Measurements from ENCODE around the gene MPHOSPH8.
"Not testable (repeated sequence)": the region's sequence is repeated elsewhere in the genome, so short reads cannot be mapped to it uniquely, and the experiment has no call there.

MPHOSPH8 gene

DNA sequence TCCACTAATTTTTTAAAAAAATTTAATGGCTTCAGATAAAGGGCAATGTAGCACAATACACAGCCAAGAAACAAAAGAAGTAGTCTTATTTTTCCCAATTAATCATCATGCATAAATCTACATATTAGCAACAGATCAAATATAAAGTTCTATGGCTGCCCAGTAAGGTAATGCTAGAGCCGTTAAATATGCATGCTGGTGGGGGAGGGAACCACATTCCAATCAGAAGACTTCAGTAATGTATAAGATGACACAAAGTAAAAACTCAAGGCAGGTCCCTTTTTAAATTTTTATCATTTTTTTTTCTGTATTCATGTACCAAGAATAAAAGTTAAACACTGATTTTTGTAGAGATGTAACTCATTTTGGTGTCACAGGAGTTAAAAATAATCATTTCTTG lies 62.0 kb downstream of the MPHOSPH8 start:
- DNase-seq, result no peak

- DNase-seq, result no peak
Observed at GRCh38 chr13:19695829-19696228, 62.4 kb downstream of the MPHOSPH8 start.

GRCh38 chr13:19700963-19701362 lies 67.5 kb downstream of the MPHOSPH8 start:
- DNase-seq, result not testable (repeated sequence)

GRCh38 chr13:19701619-19702018 lies 68.2 kb downstream of the MPHOSPH8 start:
- not testable (repeated sequence) for DNase-seq

DNA sequence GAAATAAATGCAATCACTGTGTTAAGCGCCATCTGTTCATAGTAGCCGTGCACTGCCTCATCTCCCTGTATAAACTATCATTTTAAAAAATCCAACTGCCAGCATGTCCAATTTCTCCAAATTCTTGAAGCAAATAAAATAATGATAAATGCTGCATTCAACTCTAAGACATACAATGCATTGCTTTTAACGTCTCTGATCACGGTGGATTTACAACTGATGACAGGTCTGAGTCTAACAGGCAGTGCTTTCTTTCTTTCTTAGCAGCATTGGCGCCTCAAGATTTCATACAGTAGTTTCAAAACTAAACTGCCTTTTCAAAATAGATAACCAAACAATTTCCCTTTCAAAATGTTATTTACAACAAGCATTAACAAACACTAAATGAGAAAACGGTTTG lies 70.8 kb downstream of the MPHOSPH8 start:
- not testable (repeated sequence) for DNase-seq

- not testable (repeated sequence) for DNase-seq
Observed at GRCh38 chr13:19709039-19709438, 75.6 kb downstream of the MPHOSPH8 start.

DNA sequence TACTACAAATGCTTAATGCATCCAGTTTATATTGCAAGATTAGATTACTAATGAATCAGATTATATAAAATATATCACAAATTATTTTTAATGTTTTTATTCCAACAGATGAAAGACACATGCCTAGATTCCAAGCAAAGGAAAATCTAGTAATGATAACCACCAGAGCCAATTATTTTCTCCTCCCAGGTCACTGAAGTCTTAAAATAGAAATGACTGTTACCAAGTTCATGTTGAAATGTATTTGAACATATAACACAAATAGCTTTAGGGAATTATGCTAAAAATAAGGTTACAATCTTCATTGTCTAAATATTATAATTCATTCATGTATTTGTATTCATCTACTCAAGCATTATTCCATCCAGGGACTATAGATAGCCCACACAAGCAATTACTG lies 76.3 kb downstream of the MPHOSPH8 start:
- DNase-seq, result not testable (repeated sequence)

GRCh38 chr13:19713186-19713965 lies 79.9 kb downstream of the MPHOSPH8 start:
- DNase-seq, result no peak

DNA sequence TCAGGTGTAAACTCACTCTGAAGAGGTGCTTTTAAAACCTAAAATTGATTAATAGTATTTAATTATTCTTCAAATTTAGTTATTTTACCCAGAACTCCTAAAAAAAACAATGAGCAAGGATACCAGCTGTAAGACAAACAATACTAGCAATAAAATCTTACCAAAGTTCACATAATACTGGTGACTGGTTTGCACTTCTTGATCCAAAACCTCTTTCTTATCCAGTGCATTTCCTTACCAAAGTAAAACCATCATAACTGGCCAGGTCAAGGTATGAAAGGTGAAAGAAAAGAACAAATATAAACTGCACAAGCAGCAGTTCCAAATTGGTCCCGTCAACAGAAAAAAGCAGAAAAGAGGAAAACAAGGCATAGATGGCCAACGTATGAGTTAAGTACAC lies 86.6 kb downstream of the MPHOSPH8 start:
- DNase-seq, result no peak

All from NCI-H2029 (cell line).